Renal cortex interstitium (tissue), 11 donors: ENCODE measurements around the gene BRICD5. TPM values are rescaled to one million over a fixed set of nuclear protein-coding genes. Genes with fewer than 3 reads are reported as not detected.
A peak's percentile ranks its signal among the peaks of the same experiment; 100 is the strongest.

Experiments
- DNase-seq, 11 donors: peaks; one replicate each; pipeline ENCODE4 v3.0.0-alpha.2; 2013; ENCODE audit warnings: low read depth in 9 of 11, low spot score in 4 of 11; ENCODE audit errors: extremely low read depth in 1 of 11
- polyA plus RNA-seq, 3 donors: library from polyadenylated mRNA; unstranded; fragments of 120-200 nt; gene quantifications; one replicate each; pipeline ENCODE4 v1.2.1, GENCODE V29; 2013; ENCODE audit not compliant: insufficient read length in 3 of 3

BRICD5 gene
- polyA plus RNA-seq, 3 donors: 4.5 to 11.0 (median 7.9) TPM

DNA sequence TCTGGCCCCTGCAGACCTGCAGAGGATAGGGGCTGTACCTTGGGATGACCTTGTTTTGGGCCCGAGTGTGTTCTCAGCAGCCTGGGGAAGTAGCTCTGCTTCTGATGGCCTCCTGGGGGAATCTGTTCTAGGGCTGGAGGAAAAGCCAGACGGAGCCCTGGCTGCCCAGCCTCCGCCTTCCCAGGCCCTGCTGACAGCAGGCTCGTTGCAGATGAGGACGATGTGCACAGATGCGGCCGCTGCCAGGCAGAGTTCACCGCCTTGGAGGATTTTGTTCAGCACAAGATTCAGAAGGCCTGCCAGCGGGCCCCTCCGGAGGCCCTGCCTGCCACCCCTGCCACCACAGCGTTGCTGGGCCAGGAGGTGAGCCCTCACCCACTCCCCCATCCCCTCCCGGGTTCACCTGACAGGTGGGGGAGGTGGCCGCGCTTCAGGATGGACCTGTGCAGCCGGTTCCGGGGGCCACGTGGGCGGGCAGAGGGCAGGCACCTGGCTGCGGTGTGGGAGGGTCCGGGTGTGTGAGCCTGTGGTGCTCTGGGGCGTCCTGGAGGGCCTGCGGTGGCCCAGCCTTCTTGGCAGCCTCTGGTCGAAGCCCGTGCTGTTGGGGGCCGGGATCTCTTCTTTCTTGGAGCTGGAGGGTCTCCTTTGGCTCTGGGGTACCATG is 17.6 kb upstream of the BRICD5 start:
- DNase-seq: no peak

DNA sequence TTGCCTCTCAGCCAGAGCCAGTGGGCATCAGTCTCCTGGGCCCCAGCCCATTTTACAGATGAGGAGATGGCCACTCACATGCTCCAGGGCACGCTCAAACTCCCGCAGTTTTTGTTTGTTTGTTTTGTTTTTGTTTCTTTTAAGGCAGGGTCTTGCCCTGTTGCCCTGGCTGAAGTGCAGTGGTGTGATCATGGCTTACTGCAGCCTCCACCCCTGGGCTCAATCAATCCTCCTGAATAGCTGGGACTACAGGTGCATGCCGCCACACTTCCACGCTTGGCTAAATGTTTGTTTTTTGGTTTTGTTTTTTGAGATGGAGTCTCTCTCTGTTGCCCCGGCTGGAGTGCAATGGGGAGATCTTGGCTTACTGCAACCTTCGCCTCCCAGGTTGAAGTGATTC is 16.3 kb upstream of the BRICD5 start:
- no peak for DNase-seq

DNA sequence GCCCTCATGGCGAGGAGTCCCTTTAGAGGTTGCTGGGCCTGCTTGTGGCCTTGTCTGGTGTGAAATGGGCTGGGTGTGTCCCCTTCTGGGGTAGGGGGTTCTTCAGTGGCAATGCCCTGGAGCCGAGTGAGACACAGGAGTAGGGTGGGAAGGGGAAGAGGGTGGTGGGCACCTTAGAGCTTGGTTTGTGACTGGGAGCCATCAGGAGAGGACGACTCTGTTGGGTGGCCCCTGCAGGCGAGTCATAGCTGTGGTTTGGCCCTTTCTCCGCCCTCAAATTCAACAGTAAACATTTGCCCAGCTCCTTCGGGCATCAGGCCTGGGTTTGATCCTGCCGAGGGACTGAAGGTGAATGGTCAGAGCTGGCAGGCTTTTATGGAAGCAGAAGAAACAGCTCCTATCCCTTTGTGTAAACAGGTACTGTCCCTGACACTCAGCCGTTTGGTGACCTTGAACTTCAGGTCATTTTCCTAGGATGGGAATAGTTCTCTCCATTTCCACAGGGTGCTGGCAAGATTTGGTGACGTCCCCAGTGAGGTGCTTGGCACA is 15.7 kb upstream of the BRICD5 start:
- DNase-seq: no peak

DNA sequence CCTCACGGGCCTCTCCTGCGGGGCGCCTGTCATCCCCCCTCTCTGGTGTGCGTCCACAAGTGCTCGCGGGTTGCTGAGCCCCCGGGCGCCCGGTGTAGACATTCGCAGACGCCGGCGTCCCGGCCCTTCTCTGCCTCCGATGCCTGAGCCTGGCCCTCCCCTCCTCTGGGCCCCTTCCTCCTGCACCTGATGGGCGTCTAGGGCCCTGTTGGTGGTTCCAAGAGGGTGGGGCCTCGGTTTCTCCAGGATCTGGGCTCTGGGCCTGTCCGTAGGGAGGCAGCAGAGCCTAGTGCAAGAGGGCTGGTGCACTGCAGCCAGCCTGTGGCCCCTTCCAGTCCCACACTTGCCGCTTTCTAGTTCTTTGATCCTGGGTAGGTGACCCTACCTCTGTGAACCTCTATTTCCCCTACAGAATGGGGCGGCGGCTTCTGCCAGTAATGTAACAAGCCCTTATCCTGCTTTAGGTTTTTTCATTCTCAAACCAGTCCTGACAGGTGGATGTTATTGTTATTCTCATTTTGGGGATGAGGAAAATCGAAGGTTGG is 13.4 kb upstream of the BRICD5 start:
- DNase-seq: no peak

DNA sequence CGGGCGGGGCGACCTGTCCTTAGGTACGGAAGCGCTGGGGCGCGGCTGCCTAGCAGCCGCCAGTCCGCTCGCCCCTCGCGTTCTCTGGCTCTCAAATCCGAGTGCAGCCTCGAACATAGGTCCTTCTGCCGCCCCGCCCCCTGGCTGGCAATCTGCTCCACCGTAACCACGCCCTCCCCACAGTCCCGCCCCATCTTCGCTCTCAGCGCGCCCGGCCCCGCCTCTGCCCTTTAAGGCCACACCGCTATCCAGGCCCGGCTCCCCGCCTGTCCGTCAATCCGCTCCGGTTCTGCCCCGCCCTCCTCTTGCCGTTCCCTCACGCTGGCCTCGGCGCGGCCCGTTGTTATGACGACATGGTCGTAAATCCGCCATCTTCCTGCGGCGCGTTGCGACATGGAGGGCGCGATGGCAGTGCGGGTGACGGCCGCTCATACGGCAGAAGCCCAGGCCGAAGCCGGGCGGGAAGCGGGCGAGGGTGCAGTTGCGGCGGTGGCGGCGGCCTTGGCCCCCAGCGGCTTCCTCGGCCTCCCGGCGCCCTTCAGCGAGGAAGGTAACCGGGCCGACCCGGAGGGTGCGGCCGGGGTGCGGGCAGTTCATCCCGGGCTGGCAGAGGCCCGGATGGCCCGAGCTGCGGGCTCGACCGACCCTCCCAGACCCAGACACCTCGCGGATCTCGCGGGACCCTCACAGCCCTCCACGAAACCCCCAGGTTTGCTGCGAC is 12.7 kb upstream of the BRICD5 start, which contains the start of gene E4F1:
E4F1 (plus strand) TSS at position 371 of the 721 bp plus-strand sequence; CDS start at position 394, 23 bp downstream.
- DNase-seq: peak; percentile 93 to 99 (median 98)

DNA sequence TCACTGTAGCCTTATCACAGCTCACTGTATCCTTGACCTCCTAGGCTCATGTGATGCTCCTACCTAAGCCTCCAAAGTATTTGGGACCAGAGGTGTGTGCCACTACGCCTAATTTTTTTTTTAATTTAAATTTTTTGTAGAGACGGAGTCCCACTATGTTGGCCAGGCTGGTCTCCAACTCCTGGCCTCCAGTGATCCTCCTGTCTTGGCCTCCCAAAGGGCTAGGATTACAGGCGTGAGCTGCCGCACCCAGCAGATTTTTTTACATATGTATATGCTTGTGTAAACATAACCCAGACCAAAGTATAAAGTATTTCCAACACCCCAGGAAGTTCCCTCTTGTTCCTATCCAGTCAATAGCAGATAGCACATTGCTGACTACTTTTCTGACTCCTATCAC is 5.7 kb upstream of the BRICD5 start:
- DNase-seq: no peak

DNA sequence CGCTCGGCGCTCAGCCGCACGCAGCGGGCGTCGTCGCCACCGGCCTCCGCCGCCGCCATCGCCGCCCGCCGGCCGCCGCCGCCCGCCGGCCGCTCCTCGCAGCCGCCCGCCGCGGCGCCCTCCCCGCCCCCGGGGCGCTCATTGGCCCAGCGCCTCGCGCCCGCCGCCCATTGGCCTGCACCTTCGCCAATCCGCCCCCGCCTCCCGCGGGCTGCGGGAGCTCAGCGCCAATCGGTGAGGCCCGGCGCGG is 4.0 kb upstream of the BRICD5 start, which contains the start of gene PGP:
PGP (minus strand) TSS at position 122 of the 250 bp plus-strand sequence; CDS start at position 59, 63 bp downstream.
- no peak for DNase-seq

DNA sequence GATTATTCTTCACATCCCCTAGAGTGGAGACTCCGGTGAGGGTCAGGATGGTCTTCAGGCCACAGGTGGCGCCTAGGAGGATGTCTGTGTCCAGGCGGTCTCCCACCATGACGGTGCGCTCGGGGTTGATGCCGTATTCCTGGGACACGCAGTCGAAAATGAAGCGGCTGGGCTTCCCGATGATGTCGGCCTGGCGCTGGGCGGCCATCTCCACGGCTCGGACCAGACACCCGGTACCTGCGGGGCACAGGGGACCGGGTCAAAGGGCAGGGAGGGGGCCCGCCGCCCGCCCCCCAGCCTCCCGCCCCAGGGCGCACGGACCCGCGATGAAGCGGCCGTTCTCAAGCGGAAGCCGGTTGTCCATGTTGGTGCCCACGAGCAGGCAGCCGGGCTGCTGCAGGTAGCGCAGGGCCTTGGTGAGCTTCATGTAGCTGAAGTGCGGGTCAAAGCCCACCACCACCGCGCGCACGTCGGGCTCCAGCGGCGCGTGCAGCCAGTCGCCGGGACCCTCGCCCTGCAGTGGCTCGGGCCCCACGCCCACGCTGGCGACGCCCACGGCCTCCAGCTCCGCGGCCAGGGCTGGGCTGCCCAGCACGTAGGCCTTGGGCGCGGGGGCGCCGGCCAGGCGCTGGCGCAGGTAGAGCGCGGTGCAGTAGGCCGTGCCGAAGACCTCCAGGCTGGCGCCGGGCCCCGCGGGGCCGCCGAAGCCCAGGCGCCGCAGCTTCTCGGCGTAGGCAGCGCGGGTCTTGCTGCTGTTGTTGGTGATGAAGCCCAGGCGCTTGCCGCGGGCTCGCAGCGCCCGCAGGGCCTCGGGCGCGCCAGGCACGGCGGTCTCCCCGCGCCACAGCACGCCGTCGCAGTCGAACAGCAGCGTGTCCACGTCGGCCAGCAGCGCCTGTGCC is 3.4 kb upstream of the BRICD5 start:
- no peak for DNase-seq

DNA sequence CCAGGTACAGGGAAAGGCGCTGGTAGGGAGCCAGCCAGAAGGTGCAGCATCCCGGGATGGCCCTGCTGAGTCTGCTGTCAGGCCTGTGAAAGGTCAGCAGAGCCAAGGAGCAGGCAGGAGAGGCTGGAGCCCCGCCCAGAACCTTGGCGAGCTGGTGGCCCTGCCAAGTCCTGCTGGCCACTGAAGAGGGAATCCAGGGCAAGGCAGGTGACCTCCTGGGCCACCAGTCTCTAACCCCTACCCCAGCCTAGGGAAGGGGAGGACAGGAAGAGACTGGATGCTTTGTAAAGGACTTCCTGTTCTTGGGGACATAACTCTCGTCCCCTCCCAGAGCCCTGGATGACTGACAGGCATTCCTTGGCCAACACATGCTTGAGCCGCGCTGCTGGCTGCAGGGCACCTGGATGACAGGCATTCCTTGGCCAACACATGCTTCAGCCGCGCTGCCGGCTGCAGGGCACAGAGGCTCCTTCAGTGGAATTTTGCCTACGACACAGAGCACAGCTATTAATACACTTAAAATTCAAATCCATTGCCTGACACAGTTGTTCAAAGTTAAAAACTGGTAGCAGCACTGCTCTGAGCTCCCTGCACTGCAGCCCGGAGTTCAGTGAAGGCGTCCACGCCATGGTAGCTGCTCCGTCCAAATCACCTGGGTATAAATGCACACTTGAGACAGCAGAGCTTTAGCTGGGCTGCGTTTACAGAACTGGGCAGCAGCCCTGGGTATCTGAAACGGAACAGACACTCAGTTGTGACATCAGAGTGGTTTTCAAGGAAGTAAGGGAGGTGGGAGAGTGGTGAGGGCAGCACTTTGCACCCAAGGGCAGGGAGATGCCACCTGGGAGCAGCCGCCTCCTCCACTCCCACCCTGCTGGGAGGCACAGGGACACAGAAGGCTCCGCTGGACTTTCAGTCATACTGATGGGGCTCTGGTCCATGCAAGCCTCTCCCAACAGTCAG is 2.0 kb upstream of the BRICD5 start:
- no peak for DNase-seq

DNA sequence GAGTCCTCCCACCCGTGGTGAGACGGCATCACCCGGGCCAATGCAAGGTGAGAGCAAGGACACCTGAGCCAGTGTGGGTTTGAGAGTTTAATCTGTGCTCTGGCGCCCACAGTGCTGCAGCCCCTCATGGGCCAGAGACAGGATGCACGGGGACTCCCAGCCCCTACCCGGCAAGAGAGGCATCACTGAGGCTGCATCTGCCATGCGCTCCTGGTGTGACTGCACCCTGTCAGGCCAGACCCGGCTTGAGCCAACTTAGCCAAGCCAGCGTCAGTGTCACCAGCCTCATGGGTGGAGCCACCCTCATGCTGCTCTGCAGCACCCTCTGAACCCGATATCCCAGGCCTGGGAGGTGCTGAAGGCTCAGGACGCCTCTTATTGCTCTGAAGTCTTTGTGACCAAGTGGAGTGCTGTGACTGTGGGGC is 1.3 kb upstream of the BRICD5 start:
- DNase-seq: no peak

DNA sequence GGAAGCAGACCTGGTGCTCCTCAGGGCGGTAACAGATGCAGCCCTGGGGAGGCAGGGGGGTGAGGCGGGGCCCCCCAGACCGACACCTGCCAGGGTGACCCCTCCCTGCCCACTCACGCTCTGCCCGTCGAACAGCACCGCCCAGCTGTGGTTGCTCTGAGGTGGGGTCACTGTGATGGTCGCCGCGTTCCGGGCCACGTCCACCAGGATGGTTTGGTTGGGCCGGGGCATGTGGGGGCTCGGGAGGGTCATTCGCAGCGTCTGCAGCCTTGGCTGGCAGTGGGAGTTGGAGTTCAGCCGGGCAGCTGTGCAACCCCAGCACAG is 692 bp downstream of the BRICD5 start:
- no peak for DNase-seq

DNA sequence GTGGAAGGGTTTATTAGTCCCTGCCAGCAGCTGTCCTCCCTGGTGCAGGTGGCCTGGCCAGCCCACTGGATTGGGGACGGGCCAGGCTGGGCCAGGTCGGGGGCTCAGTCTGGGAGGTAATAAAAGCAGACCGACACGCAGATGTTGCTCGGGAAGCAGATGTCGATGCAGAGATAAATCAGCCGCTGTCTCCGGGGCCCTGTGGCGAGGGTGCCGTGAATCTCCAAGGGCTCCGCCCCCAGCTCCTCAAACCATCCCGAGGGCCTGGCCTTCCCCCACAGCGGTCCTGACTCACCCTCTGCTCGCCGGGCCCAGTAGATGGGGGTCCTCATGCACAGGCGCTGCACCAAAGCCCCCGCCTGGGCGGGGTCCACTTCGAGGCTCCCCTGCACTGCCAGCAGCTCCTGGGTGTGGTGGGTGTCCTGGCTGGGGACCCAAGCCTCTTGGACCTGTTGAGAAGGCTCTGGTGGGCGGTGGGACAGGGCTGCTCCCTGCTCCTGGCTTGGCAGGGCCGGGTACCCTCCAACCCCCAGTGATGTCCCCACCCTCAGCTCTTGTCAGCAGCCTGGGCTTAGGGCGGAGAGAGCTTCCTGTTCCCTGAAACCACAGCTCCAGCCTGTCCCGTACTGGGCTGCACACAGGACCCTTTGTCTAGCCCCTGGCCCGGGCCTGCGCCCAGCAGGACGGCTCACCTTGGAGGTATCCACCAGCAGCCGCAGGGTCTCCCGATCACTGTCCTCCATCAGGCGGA is 1.2 kb downstream of the BRICD5 start:
- DNase-seq: no peak

DNA sequence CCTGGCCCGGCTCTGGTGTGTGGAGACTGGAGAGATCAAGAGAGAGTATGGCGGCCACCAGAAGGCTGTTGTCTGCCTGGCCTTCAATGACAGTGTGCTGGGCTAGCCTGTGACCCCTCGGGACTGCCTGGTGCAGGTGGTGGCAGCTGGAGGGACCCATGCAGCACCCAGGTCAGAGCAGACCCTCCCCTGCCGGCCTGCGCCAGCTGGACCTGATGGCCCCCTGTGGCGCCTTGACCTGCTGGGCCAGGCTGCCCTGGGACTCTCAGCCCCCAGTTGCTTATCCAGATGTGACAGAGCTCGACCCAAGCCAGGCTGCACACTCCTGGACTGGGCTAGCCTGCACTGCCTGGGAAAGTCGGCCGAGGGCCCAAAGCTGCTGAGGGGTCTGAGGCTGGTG is 1.9 kb downstream of the BRICD5 start:
- DNase-seq: no peak

DNA sequence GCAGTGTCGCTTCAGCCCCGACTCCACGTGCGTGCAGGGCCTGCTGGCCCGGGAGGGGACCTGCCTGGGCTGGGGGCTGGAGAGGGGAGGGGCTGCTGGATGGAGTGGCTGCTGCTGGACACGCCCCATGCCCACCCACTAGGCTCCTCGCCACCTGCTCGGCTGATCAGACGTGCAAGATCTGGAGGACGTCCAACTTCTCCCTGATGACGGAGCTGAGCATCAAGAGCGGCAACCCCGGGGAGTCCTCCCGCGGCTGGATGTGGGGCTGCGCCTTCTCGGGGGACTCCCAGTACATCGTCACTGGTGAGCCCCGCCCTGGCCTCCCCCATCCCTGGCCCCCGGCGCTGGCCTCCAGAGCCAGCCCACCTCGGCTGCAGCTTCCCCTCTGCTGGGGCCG is 2.4 kb downstream of the BRICD5 start:
- DNase-seq: no peak

DNA sequence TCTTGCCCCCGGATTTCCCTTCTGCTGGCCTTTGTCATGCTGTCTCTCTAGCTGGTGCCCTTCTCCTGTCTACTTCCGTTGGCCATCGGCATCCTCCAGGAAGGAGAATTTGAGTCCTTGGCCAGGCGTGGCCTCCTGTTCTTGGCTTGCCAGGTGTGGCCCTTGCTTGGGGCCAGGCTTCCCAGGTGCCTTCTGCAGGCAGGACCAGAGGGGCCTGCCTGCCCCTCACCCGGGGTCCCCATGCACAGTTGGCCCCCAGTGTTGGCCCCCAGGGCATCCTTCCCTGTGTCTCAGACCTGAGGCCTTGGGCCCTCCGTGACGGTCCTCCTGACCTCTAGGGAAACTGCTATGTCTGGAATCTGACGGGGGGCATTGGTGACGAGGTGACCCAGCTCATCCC is 2.8 kb downstream of the BRICD5 start:
- DNase-seq: no peak

DNA sequence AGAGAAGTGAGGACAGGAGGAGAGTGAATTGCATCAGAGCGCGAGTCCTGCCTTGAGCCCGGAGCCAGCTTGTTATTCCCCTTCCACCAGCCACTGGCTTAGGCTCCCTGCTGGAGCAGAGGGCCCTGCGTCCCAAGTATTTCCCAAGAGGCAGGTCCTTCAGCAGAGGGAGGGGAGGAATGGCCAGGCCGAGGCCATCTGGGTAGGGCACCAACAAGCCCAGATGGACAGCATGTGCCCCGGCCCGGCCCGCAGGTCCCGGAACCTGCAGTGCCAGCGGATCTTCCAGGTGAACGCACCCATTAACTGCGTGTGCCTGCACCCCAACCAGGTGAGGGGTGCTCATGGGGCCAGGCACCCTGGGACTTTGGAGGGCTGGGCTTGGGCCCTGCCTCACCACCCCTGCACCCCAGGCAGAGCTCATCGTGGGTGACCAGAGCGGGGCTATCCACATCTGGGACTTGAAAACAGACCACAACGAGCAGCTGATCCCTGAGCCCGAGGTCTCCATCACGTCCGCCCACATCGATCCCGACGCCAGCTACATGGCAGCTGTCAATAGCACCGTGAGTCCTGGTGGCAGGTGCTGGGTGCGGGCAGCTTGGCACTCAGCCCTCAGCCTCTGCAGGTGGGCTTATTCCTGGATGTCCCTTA is 3.8 kb downstream of the BRICD5 start:
- no peak for DNase-seq

DNA sequence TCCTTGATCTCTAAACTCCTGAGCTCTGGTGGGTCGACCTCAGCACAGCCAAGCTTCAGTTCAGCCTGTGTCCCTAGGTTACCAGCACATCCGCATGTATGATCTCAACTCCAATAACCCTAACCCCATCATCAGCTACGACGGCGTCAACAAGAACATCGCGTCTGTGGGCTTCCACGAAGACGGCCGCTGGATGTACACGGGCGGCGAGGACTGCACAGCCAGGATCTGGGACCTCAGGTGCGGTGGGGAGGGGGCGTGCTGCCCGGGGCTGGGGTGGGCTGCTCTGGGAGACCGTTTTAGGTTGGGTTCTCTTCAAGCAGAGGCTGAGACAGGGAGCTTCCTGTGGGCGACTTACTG is 4.3 kb downstream of the BRICD5 start:
- DNase-seq: no peak
